ENCODE results near the gene SPATA33. TPM values are rescaled to one million over a fixed set of nuclear protein-coding genes. Genes with fewer than 3 reads are reported as not detected.
A peak's percentile ranks its signal among the peaks of the same experiment; 100 is the strongest.
"Not testable (repeated sequence)": the region's sequence is repeated elsewhere in the genome, so short reads cannot be mapped to it uniquely, and the experiment has no call there.

Gene SPATA33
- total RNA-seq, 1 donor: 3.3 TPM

- Histone ChIP-seq H4K20me1 (ENCODE audit: insufficient read depth, low read length) (no peaks in the 10 kb centered on the region), H3K27me3 (ENCODE audit: insufficient read depth, low read length) (no peaks in the 10 kb centered on the region), H3K36me3 (ENCODE audit: insufficient read depth, low read length) (no peaks in the 10 kb centered on the region), H3K4me3 (ENCODE audit: insufficient read depth, low read length) (no peak overlapping the region), H3K79me2 (ENCODE audit: insufficient read depth, low read length) (no peaks in the 10 kb centered on the region), H3K9me3 (ENCODE audit: low read depth, low read length) (no peaks in the 10 kb centered on the region), H3K4me1 (ENCODE audit: insufficient read depth, low read length) (no peaks in the 10 kb centered on the region), H3K27ac (ENCODE audit: low read depth, low read length) (no peak overlapping the region), H3K4me2 (ENCODE audit: insufficient read depth, low read length) (no peak overlapping the region), H2AFZ (ENCODE audit: low read length) (peak overlapping the region; percentile 3)
- no peak for TF ChIP-seq CTCF (IDR thresholded peaks at IDR 0.05; ENCODE audit: extremely low read depth, low read depth, low read length)
- peak; percentile 92 for DNase-seq (ENCODE audit: insufficient read length, low spot score, missing footprints)
These were observed 13.1 kb downstream of the SPATA33 start for GRCh38 chr16:89670496-89671431.

- H4K20me1 ChIP-seq (ENCODE audit: insufficient read depth, low read length); H3K79me2 ChIP-seq (ENCODE audit: insufficient read depth, low read length); DNase-seq (ENCODE audit: insufficient read length, low spot score, missing footprints); H3K9me3 ChIP-seq (ENCODE audit: low read depth, low read length); H3K27me3 ChIP-seq (ENCODE audit: insufficient read depth, low read length); H2AFZ ChIP-seq (ENCODE audit: low read length); H3K4me3 ChIP-seq (ENCODE audit: insufficient read depth, low read length); H3K27ac ChIP-seq (ENCODE audit: low read depth, low read length); H3K4me1 ChIP-seq (ENCODE audit: insufficient read depth, low read length); H3K36me3 ChIP-seq (ENCODE audit: insufficient read depth, low read length); H3K4me2 ChIP-seq (ENCODE audit: insufficient read depth, low read length): not testable (repeated sequence)
These were observed 13.9 kb downstream of the SPATA33 start for GRCh38 chr16:89671565-89671964.

- no peak for DNase-seq (ENCODE audit: insufficient read length, low spot score, missing footprints)
- no peaks in the 10 kb centered on the region for H3K9me3 ChIP-seq (ENCODE audit: low read depth, low read length)
- no peaks in the 10 kb centered on the region for H3K79me2 ChIP-seq (ENCODE audit: insufficient read depth, low read length)
- H3K27me3 ChIP-seq (ENCODE audit: insufficient read depth, low read length): no peaks in the 10 kb centered on the region
- no peak for TF ChIP-seq CTCF (IDR thresholded peaks at IDR 0.05; ENCODE audit: extremely low read depth, low read depth, low read length)
- H3K4me3 ChIP-seq (ENCODE audit: insufficient read depth, low read length): no peak overlapping the region
- H3K4me1 ChIP-seq (ENCODE audit: insufficient read depth, low read length): no peaks in the 10 kb centered on the region
- H3K27ac ChIP-seq (ENCODE audit: low read depth, low read length): no peak overlapping the region
- no peaks in the 10 kb centered on the region for H4K20me1 ChIP-seq (ENCODE audit: insufficient read depth, low read length)
- H2AFZ ChIP-seq (ENCODE audit: low read length): no peak overlapping the region
- H3K4me2 ChIP-seq (ENCODE audit: insufficient read depth, low read length): no peak overlapping the region
- H3K36me3 ChIP-seq (ENCODE audit: insufficient read depth, low read length): no peaks in the 10 kb centered on the region
These were observed 14.7 kb downstream of the SPATA33 start for GRCh38 chr16:89672177-89672941.

GRCh38 chr16:89678258-89678657, 20.6 kb downstream of the SPATA33 start:
- Histone ChIP-seq H3K27ac (ENCODE audit: low read depth, low read length) (no peak overlapping the region), H3K4me3 (ENCODE audit: insufficient read depth, low read length) (no peak overlapping the region), H3K9me3 (ENCODE audit: low read depth, low read length) (no peaks in the 10 kb centered on the region), H3K36me3 (ENCODE audit: insufficient read depth, low read length) (no peaks in the 10 kb centered on the region), H3K27me3 (ENCODE audit: insufficient read depth, low read length) (no peaks in the 10 kb centered on the region), H2AFZ (ENCODE audit: low read length) (no peak overlapping the region), H3K4me1 (ENCODE audit: insufficient read depth, low read length) (no peaks in the 10 kb centered on the region), H3K79me2 (ENCODE audit: insufficient read depth, low read length) (no peaks in the 10 kb centered on the region), H3K4me2 (ENCODE audit: insufficient read depth, low read length) (no peak overlapping the region), H4K20me1 (ENCODE audit: insufficient read depth, low read length) (no peaks in the 10 kb centered on the region)
- no peak for TF ChIP-seq CTCF (IDR thresholded peaks at IDR 0.05; ENCODE audit: extremely low read depth, low read depth, low read length)
- no peak for DNase-seq (ENCODE audit: insufficient read length, low spot score, missing footprints)

Data from osteoblast (primary cell).